ENCODE data around the gene HEPACAM2. TPM values are rescaled to one million over a fixed set of nuclear protein-coding genes. Genes with fewer than 3 reads are reported as not detected.

HEPACAM2 gene
- total RNA-seq, 1 donor from 2014 or later: not detected

DNA sequence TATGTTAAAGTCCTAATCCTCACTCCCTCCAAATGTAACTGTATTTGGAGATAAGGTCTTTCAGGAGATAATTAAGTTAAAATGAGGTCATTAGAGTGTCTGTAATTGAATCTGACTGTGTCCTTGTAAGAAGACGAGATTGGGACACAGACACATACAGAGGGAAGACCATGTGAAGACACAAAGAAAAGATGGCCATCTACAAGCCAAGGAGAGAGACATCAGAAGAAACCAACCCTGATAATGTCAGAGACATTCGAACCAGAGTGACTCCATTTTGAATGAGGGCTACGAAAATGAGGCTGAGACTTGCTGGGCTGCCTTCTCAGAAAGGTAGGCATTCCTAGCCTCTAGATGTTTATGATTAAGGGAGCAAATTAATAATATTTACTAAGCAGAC, 77.5 kb downstream of the HEPACAM2 start:
- H3K27ac Mint-ChIP-seq (ENCODE audit: unreplicated experiment): no peak overlapping the region
- H3K9me3 Mint-ChIP-seq: no peaks in the 10 kb centered on the region
- H3K36me3 Mint-ChIP-seq (ENCODE audit: low read depth): no peaks in the 10 kb centered on the region
- H3K4me1 Mint-ChIP-seq: no peaks in the 10 kb centered on the region
- no peak overlapping the region for H3K4me3 Mint-ChIP-seq
- no peak for DNase-seq (ENCODE audit: low read depth, low spot score)
- H3K27me3 Mint-ChIP-seq (ENCODE audit: low read depth): peaks cover 41% of the 10 kb centered on the region
- TF ChIP-seq, protein P1, sequence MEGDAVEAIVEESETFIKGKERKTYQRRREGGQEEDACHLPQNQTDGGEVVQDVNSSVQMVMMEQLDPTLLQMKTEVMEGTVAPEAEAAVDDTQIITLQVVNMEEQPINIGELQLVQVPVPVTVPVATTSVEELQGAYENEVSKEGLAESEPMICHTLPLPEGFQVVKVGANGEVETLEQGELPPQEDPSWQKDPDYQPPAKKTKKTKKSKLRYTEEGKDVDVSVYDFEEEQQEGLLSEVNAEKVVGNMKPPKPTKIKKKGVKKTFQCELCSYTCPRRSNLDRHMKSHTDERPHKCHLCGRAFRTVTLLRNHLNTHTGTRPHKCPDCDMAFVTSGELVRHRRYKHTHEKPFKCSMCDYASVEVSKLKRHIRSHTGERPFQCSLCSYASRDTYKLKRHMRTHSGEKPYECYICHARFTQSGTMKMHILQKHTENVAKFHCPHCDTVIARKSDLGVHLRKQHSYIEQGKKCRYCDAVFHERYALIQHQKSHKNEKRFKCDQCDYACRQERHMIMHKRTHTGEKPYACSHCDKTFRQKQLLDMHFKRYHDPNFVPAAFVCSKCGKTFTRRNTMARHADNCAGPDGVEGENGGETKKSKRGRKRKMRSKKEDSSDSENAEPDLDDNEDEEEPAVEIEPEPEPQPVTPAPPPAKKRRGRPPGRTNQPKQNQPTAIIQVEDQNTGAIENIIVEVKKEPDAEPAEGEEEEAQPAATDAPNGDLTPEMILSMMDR (conservative IDR thresholded peaks at IDR 0.05): no peak

DNA sequence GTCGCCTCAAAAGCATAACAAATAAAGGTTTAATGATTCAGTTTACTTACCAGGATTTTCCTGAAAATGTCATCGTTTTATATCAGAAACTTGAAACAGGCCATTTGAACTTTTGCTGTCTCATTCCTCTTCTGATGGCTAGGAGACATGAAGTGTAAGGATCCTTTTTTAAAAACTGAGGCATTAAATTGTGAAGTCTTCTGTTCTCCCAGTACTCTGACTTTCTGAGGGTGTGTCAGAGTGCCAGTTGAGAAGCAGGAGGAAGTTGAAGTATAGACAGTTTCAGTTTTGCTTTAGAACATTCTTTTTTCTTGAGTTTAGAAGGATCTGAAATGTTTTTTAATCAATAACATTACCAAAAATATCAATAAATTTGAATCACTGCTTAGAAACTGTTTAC, 78.1 kb downstream of the HEPACAM2 start, which contains the start of gene SAMD9L:
Gene SAMD9L (minus strand): TSS at position 242 of the 400 bp plus-strand sequence. CDS start 12,414 bp downstream, outside the sequence.
- Mint-ChIP-seq H3K27me3 (ENCODE audit: low read depth) (peaks cover 47% of the 10 kb centered on the region), H3K4me1 (no peaks in the 10 kb centered on the region), H3K27ac (ENCODE audit: unreplicated experiment) (no peak within 1 kb of the TSS), H3K36me3 (ENCODE audit: low read depth) (no peaks in the 10 kb centered on the region), H3K9me3 (no peaks in the 10 kb centered on the region), H3K4me3 (no peak within 1 kb of the TSS)
- DNase-seq (ENCODE audit: low read depth, low spot score): no peak
- TF ChIP-seq, protein P1 (conservative IDR thresholded peaks at IDR 0.05): no peak

DNA sequence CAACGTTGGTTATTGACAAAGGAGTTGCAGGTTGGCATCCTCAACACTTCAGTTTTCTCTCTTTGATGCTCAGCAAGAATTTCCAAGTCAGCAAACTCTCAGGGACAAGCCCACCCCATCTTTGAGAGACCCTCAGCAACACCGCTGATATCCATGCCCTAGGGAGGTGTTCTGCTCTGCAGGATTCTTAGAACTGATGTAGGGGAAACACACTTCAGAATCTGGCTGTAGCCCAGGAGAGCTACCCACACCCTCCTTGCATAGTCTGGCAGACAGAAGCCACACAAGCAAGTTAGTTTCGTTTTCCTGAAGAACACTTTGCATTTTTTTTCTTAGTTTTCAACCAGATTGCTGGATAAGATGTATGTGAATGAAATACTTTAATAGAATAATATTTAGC, 78.9 kb downstream of the HEPACAM2 start:
- Mint-ChIP-seq H3K4me3 (no peak overlapping the region), H3K27me3 (ENCODE audit: low read depth) (peaks cover 51% of the 10 kb centered on the region), H3K36me3 (ENCODE audit: low read depth) (no peaks in the 10 kb centered on the region), H3K4me1 (no peaks in the 10 kb centered on the region), H3K27ac (ENCODE audit: unreplicated experiment) (no peak overlapping the region), H3K9me3 (no peaks in the 10 kb centered on the region)
- TF ChIP-seq, protein P1 (conservative IDR thresholded peaks at IDR 0.05): no peak
- no peak for DNase-seq (ENCODE audit: low read depth, low spot score)

DNA sequence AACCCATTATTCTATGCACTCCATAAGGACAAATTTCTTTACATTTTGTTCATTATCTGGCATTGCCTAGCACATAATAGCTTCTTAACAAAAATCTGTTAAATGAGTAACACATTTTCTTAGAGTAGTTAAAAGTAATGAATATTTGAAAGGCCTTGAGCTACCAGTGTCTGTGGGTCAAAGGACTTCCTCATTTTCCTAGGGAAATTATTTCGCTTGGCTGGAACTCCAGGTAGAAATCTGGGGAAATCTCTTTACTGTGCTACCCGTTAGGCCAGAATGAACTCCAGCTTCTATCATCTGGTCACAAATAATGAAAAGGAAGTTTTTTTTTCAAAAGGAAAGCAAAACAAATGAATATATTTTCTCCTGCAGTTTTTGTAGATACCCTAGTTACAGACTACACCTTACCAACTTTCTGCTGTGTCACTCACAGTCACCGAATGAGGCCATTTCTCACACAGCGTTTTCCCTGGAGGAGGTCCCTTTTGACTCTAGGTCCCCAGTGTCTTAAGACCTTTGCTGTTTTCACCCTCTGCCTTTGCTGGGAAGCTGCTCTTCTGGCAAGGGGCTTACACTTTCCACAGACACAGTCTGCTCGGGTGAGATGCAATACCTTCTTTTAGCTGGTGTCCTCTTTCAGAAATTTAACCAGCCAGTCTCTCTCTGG, 79.7 kb downstream of the HEPACAM2 start:
- Mint-ChIP-seq H3K27ac (ENCODE audit: unreplicated experiment) (no peak overlapping the region), H3K27me3 (ENCODE audit: low read depth) (peaks cover 47% of the 10 kb centered on the region), H3K4me3 (no peak overlapping the region), H3K9me3 (no peaks in the 10 kb centered on the region), H3K4me1 (no peaks in the 10 kb centered on the region), H3K36me3 (ENCODE audit: low read depth) (no peaks in the 10 kb centered on the region)
- TF ChIP-seq, protein P1 (conservative IDR thresholded peaks at IDR 0.05): no peak
- no peak for DNase-seq (ENCODE audit: low read depth, low spot score)

DNA sequence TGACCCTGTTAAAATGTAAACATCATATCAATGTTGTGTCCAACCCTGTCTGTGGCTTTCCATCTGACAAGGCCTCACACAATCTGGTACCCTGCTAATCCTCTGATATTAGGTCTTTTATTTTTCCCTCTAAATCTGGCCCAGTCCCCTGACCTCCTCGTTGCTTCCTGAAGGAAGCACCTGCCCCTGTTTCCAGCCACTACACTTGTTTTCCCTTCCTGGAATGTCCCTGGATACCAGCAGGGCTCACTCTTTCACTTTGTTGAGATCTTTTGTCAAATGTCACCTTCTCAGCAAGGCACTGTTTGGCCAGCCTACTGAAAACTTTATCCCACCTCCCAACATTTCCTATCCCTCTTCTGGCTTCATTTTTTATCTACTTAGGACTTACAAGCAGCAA, 80.2 kb downstream of the HEPACAM2 start:
- Mint-ChIP-seq H3K27me3 (ENCODE audit: low read depth) (peaks cover 47% of the 10 kb centered on the region), H3K4me1 (no peaks in the 10 kb centered on the region), H3K4me3 (no peak overlapping the region), H3K27ac (ENCODE audit: unreplicated experiment) (no peak overlapping the region), H3K9me3 (no peaks in the 10 kb centered on the region), H3K36me3 (ENCODE audit: low read depth) (no peaks in the 10 kb centered on the region)
- no peak for DNase-seq (ENCODE audit: low read depth, low spot score)
- TF ChIP-seq, protein P1 (conservative IDR thresholded peaks at IDR 0.05): no peak

Data from neural crest cell (in vitro differentiated cells).